ENCODE measurements around the gene RABGAP1L.
"Not testable (repeated sequence)": the region's sequence is repeated elsewhere in the genome, so short reads cannot be mapped to it uniquely, and the experiment has no call there.

Gene RABGAP1L

GRCh38 chr1:174874331-174875053, 715.2 kb downstream of the RABGAP1L start:
- Histone ChIP-seq H3K9me3 (ENCODE audit: low read length) (no peaks in the 10 kb centered on the region), H3K36me3 (ENCODE audit: insufficient read depth, low read length) (no peaks in the 10 kb centered on the region), H2AFZ (ENCODE audit: low read depth, low read length) (no peak overlapping the region), H3K27me3 (ENCODE audit: insufficient read depth, low read length) (no peaks in the 10 kb centered on the region), H3K4me3 (ENCODE audit: low read length) (no peak overlapping the region), H3K4me1 (ENCODE audit: insufficient read depth, low read length) (peaks cover 16% of the 10 kb centered on the region)

DNA sequence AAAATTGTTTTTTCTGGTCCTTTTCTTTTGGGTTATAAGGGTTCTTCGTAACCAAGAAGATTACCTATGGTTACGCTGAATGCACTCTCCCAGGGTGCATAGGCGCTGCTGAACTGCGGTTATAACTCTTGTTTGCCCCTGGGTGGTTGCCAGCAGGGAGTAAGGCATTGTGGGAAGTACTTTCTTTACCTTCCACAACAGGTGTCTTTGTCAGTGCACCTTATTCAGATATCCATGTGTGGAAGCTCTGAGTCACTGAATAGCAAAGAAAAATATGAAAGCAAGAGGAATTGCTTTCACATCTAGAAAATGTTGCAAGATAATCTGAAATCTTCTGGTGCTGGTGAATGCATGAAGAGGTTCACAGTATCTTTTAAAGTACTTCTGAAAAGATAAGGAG, 716.0 kb downstream of the RABGAP1L start:
- no peaks in the 10 kb centered on the region for H3K36me3 ChIP-seq (ENCODE audit: insufficient read depth, low read length)
- no peak overlapping the region for H2AFZ ChIP-seq (ENCODE audit: low read depth, low read length)
- H3K4me3 ChIP-seq (ENCODE audit: low read length): no peak overlapping the region
- peaks cover 16% of the 10 kb centered on the region for H3K4me1 ChIP-seq (ENCODE audit: insufficient read depth, low read length)
- no peaks in the 10 kb centered on the region for H3K9me3 ChIP-seq (ENCODE audit: low read length)
- H3K27me3 ChIP-seq (ENCODE audit: insufficient read depth, low read length): no peaks in the 10 kb centered on the region

DNA sequence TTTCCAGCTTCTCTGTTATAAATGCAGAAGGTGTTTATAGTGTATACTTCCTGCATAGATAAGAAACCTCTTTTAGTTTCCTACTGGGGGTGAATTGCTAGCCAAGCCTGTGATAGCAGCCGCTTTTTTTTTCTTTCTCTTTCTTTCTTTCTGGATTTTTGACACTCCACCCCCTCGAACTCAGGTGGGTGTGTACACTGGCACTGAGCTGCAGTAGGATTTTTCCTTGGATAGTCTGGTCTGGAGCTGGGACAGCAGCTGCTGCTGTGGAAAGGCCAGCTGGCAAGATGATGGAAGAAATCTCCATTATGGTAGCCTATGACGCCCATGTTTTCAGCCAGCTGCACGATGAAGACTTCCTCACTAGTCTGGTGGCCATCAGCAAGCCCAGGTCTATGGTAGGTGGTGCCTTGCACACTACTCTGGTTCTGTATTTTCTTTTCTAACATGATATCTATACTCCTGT, 717.9 kb downstream of the RABGAP1L start:
- Histone ChIP-seq H2AFZ (ENCODE audit: low read depth, low read length) (no peak overlapping the region), H3K36me3 (ENCODE audit: insufficient read depth, low read length) (no peaks in the 10 kb centered on the region), H3K27me3 (ENCODE audit: insufficient read depth, low read length) (no peaks in the 10 kb centered on the region), H3K9me3 (ENCODE audit: low read length) (no peaks in the 10 kb centered on the region), H3K4me3 (ENCODE audit: low read length) (no peak overlapping the region), H3K4me1 (ENCODE audit: insufficient read depth, low read length) (peaks cover 10% of the 10 kb centered on the region)

DNA sequence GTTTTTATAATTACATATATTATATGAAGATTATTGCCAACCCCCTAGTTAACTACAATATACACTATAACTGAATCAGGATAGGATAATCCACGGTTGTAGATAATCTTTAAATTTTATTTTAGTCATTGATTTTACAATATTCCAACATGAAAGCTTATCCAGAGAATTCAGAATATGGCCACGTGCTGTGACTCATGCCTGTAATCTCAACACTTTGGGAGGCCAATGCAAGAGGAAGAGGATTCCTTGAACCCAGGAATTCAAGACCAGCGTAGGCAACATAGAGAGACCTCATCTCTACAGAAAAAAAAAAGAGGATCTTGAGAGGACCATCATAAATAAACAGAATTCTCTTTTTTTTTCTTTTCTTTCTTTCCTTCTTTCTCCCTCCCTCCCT, 720.9 kb downstream of the RABGAP1L start:
- H3K27me3 ChIP-seq (ENCODE audit: insufficient read depth, low read length): no peaks in the 10 kb centered on the region
- H3K36me3 ChIP-seq (ENCODE audit: insufficient read depth, low read length): no peaks in the 10 kb centered on the region
- peaks cover 2% of the 10 kb centered on the region for H3K4me1 ChIP-seq (ENCODE audit: insufficient read depth, low read length)
- no peak overlapping the region for H2AFZ ChIP-seq (ENCODE audit: low read depth, low read length)
- H3K9me3 ChIP-seq (ENCODE audit: low read length): no peaks in the 10 kb centered on the region
- no peak overlapping the region for H3K4me3 ChIP-seq (ENCODE audit: low read length)

DNA sequence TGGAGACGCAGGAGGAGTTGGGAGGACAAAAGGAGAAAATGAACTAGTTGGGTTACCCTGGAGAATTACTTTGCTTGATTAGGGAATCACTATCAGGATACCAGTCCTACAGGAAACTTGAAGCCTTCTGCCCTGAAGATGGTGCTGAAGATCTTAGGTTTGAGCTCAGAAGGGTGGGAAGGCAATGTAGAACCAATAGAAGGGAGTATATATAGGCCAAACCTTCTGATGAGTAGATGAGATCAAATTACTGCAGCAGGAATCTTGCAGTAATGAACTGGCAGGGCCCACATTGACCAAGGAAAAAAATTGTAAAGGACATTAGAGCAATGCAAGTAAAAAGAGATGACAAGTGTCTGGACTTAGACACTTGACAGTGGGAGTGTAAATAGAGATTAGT, 724.1 kb downstream of the RABGAP1L start:
- Histone ChIP-seq H3K27me3 (ENCODE audit: insufficient read depth, low read length) (no peaks in the 10 kb centered on the region), H3K4me1 (ENCODE audit: insufficient read depth, low read length) (no peaks in the 10 kb centered on the region), H2AFZ (ENCODE audit: low read depth, low read length) (no peak overlapping the region), H3K9me3 (ENCODE audit: low read length) (no peaks in the 10 kb centered on the region), H3K36me3 (ENCODE audit: insufficient read depth, low read length) (no peaks in the 10 kb centered on the region), H3K4me3 (ENCODE audit: low read length) (no peak overlapping the region)

DNA sequence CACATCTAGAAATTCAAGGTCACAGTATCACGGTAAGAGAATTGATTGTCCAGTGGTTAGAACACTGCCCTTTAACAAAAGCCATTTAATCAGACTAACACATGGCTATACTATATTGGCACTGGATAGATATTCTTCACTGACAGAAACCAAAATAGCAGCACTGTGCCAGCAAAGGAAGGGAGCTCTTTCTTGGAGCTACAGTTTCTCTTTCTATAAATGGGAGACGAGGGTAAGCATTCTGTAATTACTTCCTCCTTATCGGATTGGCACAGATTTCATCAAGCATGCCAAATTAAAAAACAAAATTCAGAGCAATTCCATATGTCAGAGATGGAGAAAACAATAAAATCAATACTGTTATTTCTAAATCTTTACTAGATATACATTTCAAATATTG, 724.7 kb downstream of the RABGAP1L start:
- Histone ChIP-seq H2AFZ (ENCODE audit: low read depth, low read length) (no peak overlapping the region), H3K9me3 (ENCODE audit: low read length) (no peaks in the 10 kb centered on the region), H3K27me3 (ENCODE audit: insufficient read depth, low read length) (no peaks in the 10 kb centered on the region), H3K36me3 (ENCODE audit: insufficient read depth, low read length) (no peaks in the 10 kb centered on the region), H3K4me3 (ENCODE audit: low read length) (no peak overlapping the region), H3K4me1 (ENCODE audit: insufficient read depth, low read length) (no peaks in the 10 kb centered on the region)

DNA sequence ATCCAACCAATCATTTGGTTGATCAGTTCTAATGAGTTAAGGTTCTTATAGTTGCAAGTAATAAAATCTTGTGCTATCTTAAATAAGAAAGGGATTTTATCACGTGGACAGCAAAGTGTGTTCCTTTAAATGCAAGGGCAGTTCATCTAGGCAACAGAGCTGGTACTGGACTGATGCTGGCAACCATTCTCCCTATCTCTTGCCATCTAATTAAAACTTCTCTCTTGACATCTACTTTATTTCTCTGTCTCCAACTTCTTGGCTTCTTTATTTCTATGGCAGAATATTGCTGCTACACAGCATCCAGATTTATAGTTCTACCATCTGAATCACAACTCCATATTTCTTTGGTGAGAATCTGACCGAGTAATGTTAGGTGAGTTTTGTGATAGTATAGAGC, 725.2 kb downstream of the RABGAP1L start:
- Histone ChIP-seq H3K27me3 (ENCODE audit: insufficient read depth, low read length) (no peaks in the 10 kb centered on the region), H3K9me3 (ENCODE audit: low read length) (no peaks in the 10 kb centered on the region), H2AFZ (ENCODE audit: low read depth, low read length) (no peak overlapping the region), H3K36me3 (ENCODE audit: insufficient read depth, low read length) (no peaks in the 10 kb centered on the region), H3K4me1 (ENCODE audit: insufficient read depth, low read length) (no peaks in the 10 kb centered on the region), H3K4me3 (ENCODE audit: low read length) (no peak overlapping the region)

DNA sequence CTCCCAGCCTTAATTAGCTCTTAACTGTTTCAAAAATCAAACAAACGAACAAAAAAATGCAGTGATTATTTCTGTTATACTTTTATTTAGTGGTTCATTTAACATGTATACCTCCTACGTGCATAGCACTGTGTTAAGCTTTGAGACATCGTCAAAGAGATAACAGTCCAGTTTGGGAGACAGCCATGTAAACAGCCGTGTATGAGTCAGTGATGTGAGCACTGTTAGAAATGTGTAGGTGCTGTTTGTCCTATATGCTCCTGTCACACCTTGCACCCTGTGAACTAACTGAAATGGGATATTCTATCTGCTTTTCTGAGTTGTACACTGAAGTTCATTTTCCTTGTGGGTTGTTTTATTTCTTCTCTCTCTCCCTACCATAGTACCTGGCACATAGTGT, 730.7 kb downstream of the RABGAP1L start:
- Histone ChIP-seq H3K4me1 (ENCODE audit: insufficient read depth, low read length) (no peaks in the 10 kb centered on the region), H3K36me3 (ENCODE audit: insufficient read depth, low read length) (no peaks in the 10 kb centered on the region), H2AFZ (ENCODE audit: low read depth, low read length) (no peak overlapping the region), H3K27me3 (ENCODE audit: insufficient read depth, low read length) (no peaks in the 10 kb centered on the region), H3K4me3 (ENCODE audit: low read length) (no peak overlapping the region), H3K9me3 (ENCODE audit: low read length) (no peaks in the 10 kb centered on the region)

- Histone ChIP-seq H3K4me1 (ENCODE audit: insufficient read depth, low read length) (no peaks in the 10 kb centered on the region), H3K4me3 (ENCODE audit: low read length) (no peak overlapping the region), H3K27me3 (ENCODE audit: insufficient read depth, low read length) (no peaks in the 10 kb centered on the region), H3K36me3 (ENCODE audit: insufficient read depth, low read length) (no peaks in the 10 kb centered on the region), H2AFZ (ENCODE audit: low read depth, low read length) (no peak overlapping the region), H3K9me3 (ENCODE audit: low read length) (no peaks in the 10 kb centered on the region)
Observed at GRCh38 chr1:174892016-174892415, 732.7 kb downstream of the RABGAP1L start.

GRCh38 chr1:174894117-174894762, 734.9 kb downstream of the RABGAP1L start:
- H3K36me3 ChIP-seq (ENCODE audit: insufficient read depth, low read length): no peaks in the 10 kb centered on the region
- no peaks in the 10 kb centered on the region for H3K27me3 ChIP-seq (ENCODE audit: insufficient read depth, low read length)
- H3K9me3 ChIP-seq (ENCODE audit: low read length): no peaks in the 10 kb centered on the region
- H3K4me3 ChIP-seq (ENCODE audit: low read length): no peak overlapping the region
- H2AFZ ChIP-seq (ENCODE audit: low read depth, low read length): no peak overlapping the region
- no peaks in the 10 kb centered on the region for H3K4me1 ChIP-seq (ENCODE audit: insufficient read depth, low read length)

- not testable (repeated sequence) for H3K9me3 ChIP-seq (ENCODE audit: low read length); H3K27me3 ChIP-seq (ENCODE audit: insufficient read depth, low read length); H3K4me1 ChIP-seq (ENCODE audit: insufficient read depth, low read length); H3K36me3 ChIP-seq (ENCODE audit: insufficient read depth, low read length); H2AFZ ChIP-seq (ENCODE audit: low read depth, low read length); H3K4me3 ChIP-seq (ENCODE audit: low read length)
Observed at GRCh38 chr1:174895610-174896009, 736.3 kb downstream of the RABGAP1L start.

DNA sequence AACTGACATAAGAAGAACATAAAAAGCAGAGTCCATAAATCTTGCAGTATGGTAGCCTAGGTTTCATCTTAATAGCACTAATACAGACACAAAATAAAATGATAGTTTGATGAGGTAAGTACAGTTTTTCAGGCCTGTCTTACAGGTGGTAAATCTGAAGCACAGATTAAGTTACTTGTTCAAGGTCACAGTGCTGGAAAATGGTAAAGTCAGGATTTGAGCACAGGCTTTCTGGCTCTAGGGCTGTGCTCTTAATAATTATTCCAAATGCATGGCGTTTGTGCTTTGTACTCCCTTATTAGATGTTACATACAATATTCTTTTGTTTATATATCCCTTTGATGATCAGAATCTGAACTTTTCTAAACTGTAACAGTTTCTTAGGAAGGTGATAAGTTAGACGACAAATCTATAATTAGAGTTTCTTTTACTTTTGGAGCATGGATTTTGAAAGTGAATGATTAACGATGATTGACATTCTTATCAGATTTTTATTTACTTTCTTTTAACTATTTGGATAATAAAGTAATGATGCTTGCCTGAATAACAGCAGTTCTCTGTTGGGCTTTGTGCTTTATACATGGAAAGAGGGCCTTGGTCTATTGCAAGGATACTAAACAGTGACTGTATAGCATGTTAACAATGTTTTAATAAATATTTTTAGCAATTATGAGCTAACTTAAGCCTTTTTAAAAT, 738.9 kb downstream of the RABGAP1L start:
- no peaks in the 10 kb centered on the region for H3K27me3 ChIP-seq (ENCODE audit: insufficient read depth, low read length)
- no peaks in the 10 kb centered on the region for H3K9me3 ChIP-seq (ENCODE audit: low read length)
- H3K4me3 ChIP-seq (ENCODE audit: low read length): no peak overlapping the region
- H2AFZ ChIP-seq (ENCODE audit: low read depth, low read length): no peak overlapping the region
- no peaks in the 10 kb centered on the region for H3K4me1 ChIP-seq (ENCODE audit: insufficient read depth, low read length)
- H3K36me3 ChIP-seq (ENCODE audit: insufficient read depth, low read length): no peaks in the 10 kb centered on the region

DNA sequence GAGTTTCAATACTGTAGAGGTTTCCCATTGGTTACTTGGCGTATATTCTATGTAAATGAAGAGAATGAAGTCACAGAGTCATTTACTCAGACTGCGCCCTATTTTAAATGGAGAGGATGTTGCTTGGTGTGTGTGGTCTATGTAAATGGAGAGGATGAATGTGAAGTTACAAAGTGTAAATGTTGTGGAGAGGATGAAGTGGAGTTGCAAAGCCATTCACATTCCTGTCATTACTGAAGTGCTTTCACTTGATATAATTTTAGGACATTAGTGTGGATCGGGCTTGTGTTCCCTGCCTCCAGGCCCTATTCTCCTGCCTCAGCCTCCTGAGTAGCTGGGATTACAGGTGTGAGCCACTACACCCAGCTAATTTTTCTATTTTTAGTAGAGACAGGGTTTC, 741.0 kb downstream of the RABGAP1L start:
- H3K9me3 ChIP-seq (ENCODE audit: low read length): no peaks in the 10 kb centered on the region
- no peak overlapping the region for H2AFZ ChIP-seq (ENCODE audit: low read depth, low read length)
- no peaks in the 10 kb centered on the region for H3K4me1 ChIP-seq (ENCODE audit: insufficient read depth, low read length)
- no peak overlapping the region for H3K4me3 ChIP-seq (ENCODE audit: low read length)
- no peaks in the 10 kb centered on the region for H3K36me3 ChIP-seq (ENCODE audit: insufficient read depth, low read length)
- H3K27me3 ChIP-seq (ENCODE audit: insufficient read depth, low read length): no peaks in the 10 kb centered on the region

Measured in neuron (in vitro differentiated cells).